K562 (cell line): ENCODE data around the gene CELA3B. TPM values are rescaled to one million over a fixed set of nuclear protein-coding genes. Genes with fewer than 3 reads are reported as not detected.

Source experiments
- BCOR ChIP-seq: fragments of 450-650 bp; IDR thresholded peaks from 2 replicates; pipeline ENCODE4 v1.6.1; 2016
- BRD4 ChIP-seq: fragments of 200-600 bp; sonication (generic); IDR thresholded peaks from 2 replicates; pipeline ENCODE4 v1.6.1; 2017; ENCODE audit warnings: inconsistent platforms
- HDAC1 ChIP-seq, 2 experiments: fragments of 450-650 bp; IDR thresholded peaks; 2 replicates each; pipeline ENCODE4 v1.6.1; 2016 to 2017; ENCODE audit warnings: inconsistent platforms in 1 of 2, mild to moderate bottlenecking in 1 of 2, moderate library complexity in 1 of 2
- HNRNPUL1 ChIP-seq: fragments of 200-400 bp; formaldehyde crosslinking; IDR thresholded peaks from 2 replicates; pipeline ENCODE4 v1.6.1; 2017; ENCODE audit warnings: low read length
- JUND ChIP-seq, 2 experiments: IDR thresholded peaks; 2 replicates in 1 of 2; 3 replicates in 1 of 2; pipeline ENCODE4 v1.6.1; 2011; ENCODE audit warnings: borderline replicate concordance in 2 of 2, low read depth in 2 of 2, low read length in 2 of 2, improper control_type of control experiment in 1 of 2, missing biosample characterization in 1 of 2, missing genetic modification characterization in 1 of 2, missing genetic modification reagents in 1 of 2
- MECOM ChIP-seq: fragments of 250-450 bp; sonication (Bioruptor Pico); IDR thresholded peaks from 2 replicates; pipeline ENCODE4 v1.8.0; 2022; ENCODE audit warnings: inconsistent platforms
- MXI1 ChIP-seq: IDR thresholded peaks from 2 replicates; pipeline ENCODE4 v1.6.1; 2011; ENCODE audit warnings: low read depth, mild to moderate bottlenecking, improper control_type of control experiment, low read length
- MYC ChIP-seq, 2 experiments: fragments of 250-450 bp in 1 of 2; sonication (Bioruptor Pico) in 1 of 2; IDR thresholded peaks; 2 replicates each; pipeline versions ENCODE4 v1.5.1 to v1.6.1; 2012 to 2021; ENCODE audit warnings: low read depth in 2 of 2, borderline replicate concordance in 1 of 2, improper control_type of control experiment in 1 of 2, low read length in 1 of 2, mild to moderate bottlenecking in 1 of 2, moderate library complexity in 1 of 2
- NFYB ChIP-seq: IDR thresholded peaks from 2 replicates; pipeline ENCODE4 v1.6.1; 2011; ENCODE audit warnings: mild to moderate bottlenecking, moderate library complexity; ENCODE audit not compliant: insufficient read length; ENCODE audit errors: extremely low read depth
- SAFB2 ChIP-seq: fragments of 200-400 bp; formaldehyde crosslinking; IDR thresholded peaks from 2 replicates; pipeline ENCODE4 v1.6.1; 2018; ENCODE audit warnings: borderline replicate concordance, low read length, low read depth, moderate library complexity; ENCODE audit not compliant: severe bottlenecking
- SMAD3 ChIP-seq: fragments of 450-650 bp; formaldehyde crosslinking; conservative IDR thresholded peaks from 2 replicates; pipeline ENCODE4 v1.4.0; 2020; ENCODE audit warnings: mild to moderate bottlenecking
- TCF3 ChIP-seq: sonication (generic); formaldehyde crosslinking; IDR thresholded peaks from 2 replicates; pipeline ENCODE4 v1.4.0; 2020; ENCODE audit warnings: mild to moderate bottlenecking, missing genetic modification reagents
- TEAD4 ChIP-seq, 2 experiments: sonication (generic) in 1 of 2; formaldehyde crosslinking in 1 of 2; IDR thresholded peaks; 2 replicates each; pipeline versions ENCODE4 v1.6.1 to v1.8.0; 2012 to 2022; ENCODE audit warnings: borderline replicate concordance in 1 of 2, inconsistent platforms in 1 of 2, low read length in 1 of 2, mild to moderate bottlenecking in 1 of 2, missing genetic modification reagents in 1 of 2
- THRAP3 ChIP-seq: fragments of 450-650 bp; IDR thresholded peaks from 2 replicates; pipeline ENCODE4 v1.6.1; 2016; ENCODE audit warnings: mild to moderate bottlenecking, inconsistent platforms, borderline replicate concordance
- ZNF696 ChIP-seq: fragments of 250-450 bp; sonication (Bioruptor Pico); conservative IDR thresholded peaks from 2 replicates; pipeline ENCODE4 v1.4.0; 2020; ENCODE audit warnings: mild to moderate bottlenecking, moderate library complexity
- polyA plus RNA-seq, 8 experiments: library from polyadenylated mRNA; depleted of rRNA in 4 of 8; stranded (reverse) in 5 of 8; unstranded in 3 of 8; fragments of >200 nt; fragmentation: Nextera tagmentation in 2 of 8; fragmentation: Illumina TruSeq in 1 of 8; extraction: Ambion mirVana in 2 of 8; extraction: Trizol in 1 of 8; gene quantifications; 2 replicates each; pipeline versions ENCODE4 v1.2.1 to v1.2.3, GENCODE V29; 2011 to 2014; ENCODE audit warnings: inconsistent platforms in 1 of 8, missing spikeins in 1 of 8
- total RNA-seq, 7 experiments: library from RNA; depleted of rRNA in 6 of 7; stranded (reverse); fragments of >200 nt in 6 of 7; fragmentation: Illumina TruSeq in 2 of 7; extraction: Trizol in 2 of 7; gene quantifications; 2 replicates each; pipeline versions ENCODE4 v1.2.1 to v1.2.3, GENCODE V29; 2011 to 2021; ENCODE audit warnings: low replicate concordance in 1 of 7
- TF ChIP-seq, protein P1 (sequence below): sonication (generic); formaldehyde crosslinking; IDR thresholded peaks from 2 replicates; pipeline ENCODE4 v1.8.0; 2022; ENCODE audit warnings: missing genetic modification reagents, mild to moderate bottlenecking, borderline replicate concordance
- TF ChIP-seq, protein P2 (sequence below): sonication (generic); formaldehyde crosslinking; IDR thresholded peaks from 2 replicates; pipeline ENCODE4 v1.8.0; 2022; ENCODE audit warnings: mild to moderate bottlenecking, missing genetic modification reagents
- TF ChIP-seq, protein P3 (sequence below): fragments of 450-650 bp; IDR thresholded peaks from 2 replicates; pipeline ENCODE4 v1.6.1; 2018; ENCODE audit warnings: mild to moderate bottlenecking, low read depth; ENCODE audit not compliant: partially characterized antibody
- TF ChIP-seq, protein P4 (sequence below), 2 experiments: fragments of 450-650 bp; IDR thresholded peaks; 2 replicates each; pipeline ENCODE4 v1.6.1; 2016

The CELA3B gene
- total and polyA plus RNA-seq, 9 of the 15 experiments (the other 6 are each of a cell fraction or from before 2014, with no cell fraction given): 3.1 TPM; not detected in 8

DNA sequence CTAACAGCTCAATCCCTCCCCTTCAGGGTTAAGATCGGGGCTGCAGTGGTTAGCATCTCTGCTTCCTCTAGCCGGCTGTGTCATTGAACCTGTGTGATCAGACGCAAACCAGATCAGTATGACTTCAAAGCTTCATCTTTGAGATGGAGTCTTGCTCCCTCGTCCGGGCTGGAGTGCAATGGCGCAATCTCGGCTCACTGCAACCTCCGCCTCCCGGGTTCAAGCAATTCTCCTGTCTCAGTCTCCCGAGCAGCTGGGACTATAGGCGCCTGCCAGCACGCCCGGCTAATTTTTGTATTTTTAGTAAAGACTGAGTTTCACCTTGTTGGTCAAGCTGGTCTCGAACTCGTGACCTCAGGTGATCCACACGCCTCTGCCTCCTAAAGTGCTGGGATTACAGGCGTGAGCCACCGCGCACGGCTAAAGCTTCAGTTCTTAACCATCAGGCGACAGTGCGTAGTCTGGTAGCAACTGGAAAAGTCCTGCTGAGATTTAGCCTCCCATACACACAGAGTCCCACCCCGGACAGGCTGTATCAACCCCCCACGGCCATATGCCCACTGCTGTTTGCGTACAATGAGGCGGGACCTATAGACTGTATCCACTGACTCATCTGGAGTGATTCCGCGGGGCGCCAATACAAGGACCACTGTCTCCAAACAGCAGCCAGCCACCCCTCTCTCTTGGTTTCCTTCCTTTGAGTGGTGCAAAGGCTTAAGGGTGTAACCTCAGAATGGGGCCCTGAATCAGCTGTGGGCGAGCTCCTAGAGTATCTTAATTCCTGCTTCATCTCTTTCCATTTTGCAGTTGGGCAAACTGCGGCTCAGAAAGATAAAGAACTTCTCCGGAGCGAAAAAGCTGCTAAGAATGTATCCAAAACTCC lies 47.9 kb downstream of the CELA3B start (continued):
- TF ChIP-seq HDAC1 (IDR thresholded peaks at IDR 0.05) (no peak; a peak in 1 of 4 replicates), BRD4 (no peak), ZNF696 (CRISPR knock-in tag) (no peak), JUND (IDR thresholded peaks at IDR 0.05; ENCODE audit: borderline replicate concordance, low read depth, low read length) (no peak), JUND (tag; IDR thresholded peaks at IDR 0.05; ENCODE audit: borderline replicate concordance, low read depth, low read length) (no peak), MYC (IDR thresholded peaks at IDR 0.05; ENCODE audit: low read depth, low read length) (no peak), MYC (CRISPR knock-in tag; IDR thresholded peaks at IDR 0.05; ENCODE audit: borderline replicate concordance, low read depth) (no peak), SAFB2 (no peak), MXI1 (no peak), TEAD4 (IDR thresholded peaks at IDR 0.05; ENCODE audit: low read length) (no peak), TEAD4 (CRISPR knock-in tag; IDR thresholded peaks at IDR 0.05; ENCODE audit: borderline replicate concordance) (peak; percentile 24; the same call in 1 of the 2 replicates), TCF3 (CRISPR knock-in tag) (0 out of 2 replicates have a peak, but pooled peaks have one; percentile 7), HNRNPUL1 (no peak), NFYB (peak; percentile 20), BCOR (peak; percentile 73), MECOM (CRISPR knock-in tag) (no peak), THRAP3 (no peak), SMAD3 (no peak)
- TF ChIP-seq, protein P1, sequence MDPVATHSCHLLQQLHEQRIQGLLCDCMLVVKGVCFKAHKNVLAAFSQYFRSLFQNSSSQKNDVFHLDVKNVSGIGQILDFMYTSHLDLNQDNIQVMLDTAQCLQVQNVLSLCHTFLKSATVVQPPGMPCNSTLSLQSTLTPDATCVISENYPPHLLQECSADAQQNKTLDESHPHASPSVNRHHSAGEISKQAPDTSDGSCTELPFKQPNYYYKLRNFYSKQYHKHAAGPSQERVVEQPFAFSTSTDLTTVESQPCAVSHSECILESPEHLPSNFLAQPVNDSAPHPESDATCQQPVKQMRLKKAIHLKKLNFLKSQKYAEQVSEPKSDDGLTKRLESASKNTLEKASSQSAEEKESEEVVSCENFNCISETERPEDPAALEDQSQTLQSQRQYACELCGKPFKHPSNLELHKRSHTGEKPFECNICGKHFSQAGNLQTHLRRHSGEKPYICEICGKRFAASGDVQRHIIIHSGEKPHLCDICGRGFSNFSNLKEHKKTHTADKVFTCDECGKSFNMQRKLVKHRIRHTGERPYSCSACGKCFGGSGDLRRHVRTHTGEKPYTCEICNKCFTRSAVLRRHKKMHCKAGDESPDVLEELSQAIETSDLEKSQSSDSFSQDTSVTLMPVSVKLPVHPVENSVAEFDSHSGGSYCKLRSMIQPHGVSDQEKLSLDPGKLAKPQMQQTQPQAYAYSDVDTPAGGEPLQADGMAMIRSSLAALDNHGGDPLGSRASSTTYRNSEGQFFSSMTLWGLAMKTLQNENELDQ: no peak
- TF ChIP-seq, protein P2, sequence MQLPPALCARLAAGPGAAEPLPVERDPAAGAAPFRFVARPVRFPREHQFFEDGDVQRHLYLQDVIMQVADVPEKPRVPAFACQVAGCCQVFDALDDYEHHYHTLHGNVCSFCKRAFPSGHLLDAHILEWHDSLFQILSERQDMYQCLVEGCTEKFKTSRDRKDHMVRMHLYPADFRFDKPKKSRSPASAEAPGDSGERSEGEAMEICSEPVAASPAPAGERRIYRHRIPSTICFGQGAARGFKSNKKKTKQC (CRISPR knock-in tag): 0 out of 2 replicates have a peak, but pooled peaks have one; percentile 26
- TF ChIP-seq, protein P3, sequence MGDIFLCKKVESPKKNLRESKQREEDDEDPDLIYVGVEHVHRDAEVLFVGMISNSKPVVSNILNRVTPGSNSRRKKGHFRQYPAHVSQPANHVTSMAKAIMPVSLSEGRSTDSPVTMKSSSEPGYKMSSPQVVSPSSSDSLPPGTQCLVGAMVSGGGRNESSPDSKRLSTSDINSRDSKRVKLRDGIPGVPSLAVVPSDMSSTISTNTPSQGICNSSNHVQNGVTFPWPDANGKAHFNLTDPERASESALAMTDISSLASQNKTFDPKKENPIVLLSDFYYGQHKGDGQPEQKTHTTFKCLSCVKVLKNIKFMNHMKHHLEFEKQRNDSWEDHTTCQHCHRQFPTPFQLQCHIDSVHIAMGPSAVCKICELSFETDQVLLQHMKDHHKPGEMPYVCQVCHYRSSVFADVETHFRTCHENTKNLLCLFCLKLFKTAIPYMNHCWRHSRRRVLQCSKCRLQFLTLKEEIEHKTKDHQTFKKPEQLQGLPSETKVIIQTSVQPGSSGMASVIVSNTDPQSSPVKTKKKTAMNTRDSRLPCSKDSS: no peak
- TF ChIP-seq, protein P4, sequence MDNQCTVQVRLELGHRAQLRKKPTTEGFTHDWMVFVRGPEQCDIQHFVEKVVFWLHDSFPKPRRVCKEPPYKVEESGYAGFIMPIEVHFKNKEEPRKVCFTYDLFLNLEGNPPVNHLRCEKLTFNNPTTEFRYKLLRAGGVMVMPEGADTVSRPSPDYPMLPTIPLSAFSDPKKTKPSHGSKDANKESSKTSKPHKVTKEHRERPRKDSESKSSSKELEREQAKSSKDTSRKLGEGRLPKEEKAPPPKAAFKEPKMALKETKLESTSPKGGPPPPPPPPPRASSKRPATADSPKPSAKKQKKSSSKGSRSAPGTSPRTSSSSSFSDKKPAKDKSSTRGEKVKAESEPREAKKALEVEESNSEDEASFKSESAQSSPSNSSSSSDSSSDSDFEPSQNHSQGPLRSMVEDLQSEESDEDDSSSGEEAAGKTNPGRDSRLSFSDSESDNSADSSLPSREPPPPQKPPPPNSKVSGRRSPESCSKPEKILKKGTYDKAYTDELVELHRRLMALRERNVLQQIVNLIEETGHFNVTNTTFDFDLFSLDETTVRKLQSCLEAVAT (IDR thresholded peaks at IDR 0.05): no peak
